Stimulated activated CD4-positive, alpha-beta T cell treated with anti-CD3 and anti-CD28 coated beads, TNF-alpha, amount 100 ng/mL, for 48 hours (primary cell): ENCODE results near the gene PDZK1IP1.

Experiments
- DNase-seq, 3 donors: peaks; one replicate each; pipeline ENCODE4 v3.0.0-alpha.2; 2020; ENCODE audit warnings: low read depth in 3 of 3

PDZK1IP1 gene, protein sequence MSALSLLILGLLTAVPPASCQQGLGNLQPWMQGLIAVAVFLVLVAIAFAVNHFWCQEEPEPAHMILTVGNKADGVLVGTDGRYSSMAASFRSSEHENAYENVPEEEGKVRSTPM

GRCh38 chr1:47189844-47190508 is at the start of gene PDZK1IP1:
TSS of gene PDZK1IP1 (minus strand) at chr1:47190036. CDS start at chr1:47189932, 104 bp downstream.
- DNase-seq, result no peak

GRCh38 chr1:47238935-47239592 is 49.2 kb upstream of the PDZK1IP1 start:
- no peak for DNase-seq

GRCh38 chr1:47235806-47236205 is 46.0 kb upstream of the PDZK1IP1 start:
- no peak for DNase-seq

DNA sequence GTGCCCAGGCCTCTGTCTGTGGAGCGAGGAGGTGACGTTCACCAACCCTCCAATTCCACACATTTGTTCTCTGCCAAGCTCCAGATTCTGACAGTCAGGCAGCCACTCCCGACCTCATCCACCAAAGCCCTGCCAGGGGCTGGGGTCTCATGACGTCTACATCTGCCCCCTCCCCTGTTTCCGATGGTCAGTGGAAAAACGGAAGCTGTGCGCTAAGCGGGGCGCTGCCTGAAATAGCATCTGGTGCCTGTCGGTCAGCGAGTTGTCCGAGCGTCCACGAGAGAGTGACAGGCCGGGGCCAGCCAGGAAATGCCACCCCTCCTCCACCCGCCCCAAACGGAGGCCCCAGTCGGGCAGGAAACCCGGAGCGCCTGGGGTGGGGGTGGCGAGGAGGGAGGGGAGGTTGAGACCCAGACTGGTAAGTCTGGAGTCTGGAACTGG is 45.4 kb upstream of the PDZK1IP1 start:
- no peak for DNase-seq

DNA sequence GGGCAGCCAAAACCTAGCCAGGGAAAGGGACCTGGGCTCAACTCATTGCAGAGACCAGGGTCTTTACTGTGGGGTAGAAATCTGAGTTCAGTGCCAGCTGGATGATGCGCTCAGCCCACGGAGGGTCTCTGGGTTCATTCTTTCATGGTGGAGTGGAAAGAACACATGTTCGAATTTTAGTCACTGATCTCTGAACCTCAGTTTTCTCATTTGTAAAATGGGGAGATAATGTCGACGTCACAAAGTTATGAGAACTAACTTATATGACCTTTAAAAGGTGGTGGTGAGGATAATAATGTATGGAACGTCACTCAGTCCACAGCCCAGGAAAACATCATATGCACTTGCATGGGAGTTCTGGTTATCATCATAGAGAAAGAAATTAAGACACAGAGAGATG is 43.4 kb upstream of the PDZK1IP1 start:
- no peak for DNase-seq

GRCh38 chr1:47232187-47232874 is 42.5 kb upstream of the PDZK1IP1 start, which contains the start of gene TAL1:
TSS of gene TAL1 (minus strand) at chr1:47232225. CDS start at chr1:47225888, 6,337 bp downstream.
- DNase-seq, result no peak

- no peak for DNase-seq
Observed at GRCh38 chr1:47231301-47232186, 41.7 kb upstream of the PDZK1IP1 start.

- no peak for DNase-seq
Observed at GRCh38 chr1:47230692-47231300, 41.0 kb upstream of the PDZK1IP1 start.

DNA sequence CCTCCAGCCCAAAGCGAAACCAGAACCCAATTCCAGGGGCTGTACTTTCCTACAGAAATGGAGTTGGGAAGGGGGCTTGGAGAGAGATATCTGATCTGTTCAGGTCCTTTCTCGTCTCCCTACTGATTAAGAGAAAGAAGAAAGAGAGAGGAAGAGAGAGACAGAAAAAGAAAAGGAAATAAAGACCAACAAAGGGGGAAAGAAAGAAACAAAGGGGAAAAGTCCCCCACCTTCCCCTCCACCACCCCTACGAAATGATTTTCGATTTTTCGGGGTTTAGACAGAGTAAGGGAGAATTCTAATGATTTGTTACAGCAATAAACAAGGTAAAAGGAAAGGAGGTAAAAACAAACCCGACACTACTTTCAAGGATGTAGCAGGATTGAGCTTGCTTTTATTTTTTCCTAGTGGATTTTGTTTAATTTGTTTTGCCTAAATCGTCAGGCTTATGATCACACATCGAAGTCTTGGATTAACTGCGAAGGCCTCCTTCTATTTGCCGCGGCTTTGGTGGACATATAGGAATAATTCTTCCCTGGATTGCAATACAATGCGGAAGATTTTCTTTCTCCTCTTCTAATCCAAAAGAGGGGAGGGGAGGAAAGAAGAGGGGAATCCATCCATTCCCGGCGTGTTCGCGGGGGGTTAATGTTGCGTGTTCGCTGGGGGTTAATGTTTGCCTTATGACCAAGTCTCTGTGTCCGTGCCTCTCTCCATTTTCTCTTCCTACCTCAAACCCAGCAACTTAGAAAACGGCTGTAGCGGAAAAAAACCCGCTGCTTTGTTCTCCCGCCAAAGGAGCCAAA is 40.3 kb upstream of the PDZK1IP1 start:
- no peak for DNase-seq

- DNase-seq, result no peak
Observed at GRCh38 chr1:47229031-47229885, 39.4 kb upstream of the PDZK1IP1 start.

GRCh38 chr1:47228644-47229030 is 38.8 kb upstream of the PDZK1IP1 start:
- no peak for DNase-seq

DNA sequence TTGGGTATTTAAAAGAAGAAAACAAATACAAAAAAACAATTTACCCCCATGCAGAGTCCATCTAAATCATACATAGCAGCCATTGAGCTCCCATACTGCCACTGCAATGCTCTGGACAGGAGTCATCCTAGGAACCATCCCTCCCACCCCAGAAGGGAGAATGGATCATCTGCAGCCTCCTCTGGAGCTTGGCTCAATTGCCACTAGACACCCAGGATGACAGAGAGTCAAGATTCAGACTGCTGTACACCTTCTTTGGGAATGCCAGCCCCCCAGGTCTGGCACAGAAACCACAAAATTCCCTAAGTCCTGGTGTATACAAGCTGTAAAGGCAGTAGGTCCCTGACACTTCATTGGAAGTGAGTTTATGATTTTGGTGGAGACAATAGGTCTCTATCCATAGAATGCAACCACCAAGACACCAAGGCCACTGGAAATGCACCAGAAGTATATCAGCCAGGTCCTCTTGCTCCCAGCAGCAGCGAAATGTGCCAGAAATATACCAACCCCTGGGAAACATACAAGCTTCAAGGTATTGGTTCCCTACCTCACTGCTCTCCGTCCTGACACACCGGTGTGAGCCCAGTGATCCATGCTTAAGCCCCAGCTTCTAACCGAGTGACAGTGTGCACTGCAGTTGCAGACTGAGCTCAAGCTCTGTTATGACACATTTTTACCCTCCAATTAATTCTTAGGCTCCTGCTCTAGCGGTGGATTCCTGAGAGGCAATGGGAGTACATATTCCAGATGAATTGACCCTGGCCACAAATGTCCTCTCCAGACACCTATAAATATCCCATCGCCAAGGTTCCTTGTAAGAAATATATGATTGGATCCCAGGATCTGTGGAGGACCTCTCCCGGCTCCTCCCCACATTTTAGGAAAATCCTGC is 37.8 kb upstream of the PDZK1IP1 start:
- DNase-seq, result no peak

- no peak for DNase-seq
Observed at GRCh38 chr1:47226839-47227215, 37.0 kb upstream of the PDZK1IP1 start.

DNA sequence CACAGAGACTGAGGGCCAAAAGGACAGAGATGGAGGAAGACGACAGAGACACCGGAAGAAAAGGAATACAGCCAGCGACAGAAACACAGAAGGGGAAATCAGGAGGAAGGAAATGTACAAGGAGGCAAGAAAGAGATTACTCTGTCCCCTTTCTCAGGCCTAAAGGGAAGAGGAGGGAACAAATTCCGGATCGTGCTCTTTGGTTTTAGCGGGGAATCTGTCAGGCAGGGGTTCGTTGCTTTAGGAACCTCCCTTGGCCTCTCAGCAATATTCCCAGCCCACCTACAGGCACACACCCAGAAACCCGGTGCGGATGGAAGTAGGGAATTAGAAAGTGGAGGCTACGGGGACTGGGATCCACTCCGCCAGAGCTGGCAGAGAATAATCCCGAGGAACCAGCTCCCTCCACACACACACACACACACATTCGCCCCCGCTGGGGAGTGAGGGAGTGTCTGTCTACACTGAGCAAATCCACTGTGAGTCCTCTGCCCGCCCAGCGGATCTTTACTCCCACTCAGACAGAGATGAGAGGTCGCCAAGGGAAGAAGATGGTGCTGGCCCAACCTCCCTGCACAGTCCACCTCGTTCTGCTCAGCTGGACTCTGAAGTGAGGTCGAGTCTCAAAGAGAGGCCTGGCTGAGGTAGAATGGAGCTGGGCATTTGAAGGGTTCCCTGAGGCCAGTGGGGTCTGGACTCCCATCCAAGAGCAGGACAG is 36.4 kb upstream of the PDZK1IP1 start:
- no peak for DNase-seq

DNA sequence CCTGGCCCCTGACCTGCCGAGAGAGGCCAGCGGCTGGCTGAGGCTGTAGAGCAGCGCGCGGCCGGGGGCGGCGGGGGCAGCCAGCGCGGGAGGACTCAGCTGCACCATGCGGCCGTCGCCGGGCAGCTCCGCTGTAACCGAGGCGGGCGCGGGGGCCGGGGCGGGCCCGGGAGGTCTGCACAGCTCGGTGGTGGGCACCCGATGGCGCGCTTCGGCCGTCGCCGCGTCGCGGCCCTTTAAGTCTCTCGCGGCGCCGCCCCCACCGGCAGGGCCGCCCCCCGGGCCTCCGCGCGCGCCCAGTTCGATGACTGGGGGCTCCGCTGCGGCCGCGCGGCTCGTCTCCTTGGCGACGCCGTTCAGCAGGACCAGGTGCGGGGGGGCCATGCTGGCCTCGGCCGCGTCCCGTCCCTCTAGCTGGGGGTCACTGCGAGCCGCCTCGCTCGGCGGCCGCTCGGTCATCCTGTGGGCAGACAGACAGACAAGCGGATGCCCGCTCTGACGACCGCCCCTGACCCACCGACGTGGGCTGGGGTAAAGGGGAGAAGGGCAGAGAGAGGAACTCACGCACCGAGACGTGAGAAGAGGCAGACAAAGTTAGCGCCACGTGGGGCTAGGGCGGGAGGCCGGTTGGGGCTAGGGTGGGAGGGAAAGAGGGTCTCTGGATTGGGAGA is 35.7 kb upstream of the PDZK1IP1 start:
- no peak for DNase-seq

DNA sequence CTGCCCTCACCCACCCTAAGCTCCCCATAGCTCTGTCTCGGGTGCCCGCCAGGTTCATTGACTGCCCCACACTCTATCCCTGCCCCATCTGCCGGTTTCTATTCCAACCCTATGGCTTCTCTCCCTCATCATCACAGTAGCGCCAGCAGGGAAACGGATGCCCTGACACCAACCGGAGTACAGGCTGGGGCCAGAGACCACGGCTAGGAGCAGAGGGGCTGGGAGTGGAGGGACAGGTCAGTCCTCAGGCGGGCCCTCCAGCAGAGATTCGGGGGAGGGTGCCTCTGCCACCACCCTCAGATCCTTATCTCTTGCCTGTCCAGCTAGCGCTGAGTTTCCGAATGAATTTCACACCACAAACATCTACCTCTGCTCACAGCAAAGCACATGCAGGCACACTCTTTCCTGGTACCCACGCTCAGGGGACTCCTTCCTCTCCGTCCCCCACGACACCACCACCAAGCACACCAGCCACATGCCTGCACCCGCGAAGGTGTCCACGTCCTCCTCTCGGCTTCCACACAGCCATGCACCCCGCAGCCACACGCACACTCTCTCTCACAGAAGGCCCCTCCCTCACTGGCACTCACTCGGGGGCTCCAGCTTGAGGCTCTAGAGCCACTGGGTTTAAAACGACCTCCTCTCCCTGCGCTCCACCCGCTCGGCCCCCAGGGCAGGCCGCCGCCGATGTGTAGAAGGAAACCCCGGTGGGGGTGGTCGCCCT is 35.0 kb upstream of the PDZK1IP1 start:
- DNase-seq, result no peak
